Brain microvascular endothelial cell (primary cell): ENCODE data around the gene FBXL19.
A peak's percentile ranks its signal among the peaks of the same experiment; 100 is the strongest.

ENCODE experiments used
- DNase-seq: peaks from one replicate; pipeline ENCODE4 v3.0.0-alpha.2; 2020
- H3K27ac ChIP-seq: fragments of 250-450 bp; sonication (Bioruptor Pico); 2 replicates; pipeline ENCODE4 v1.5.1; 2020; ENCODE audit warnings: mild to moderate bottlenecking, moderate library complexity
- H3K27me3 ChIP-seq: fragments of 250-450 bp; sonication (Bioruptor Pico); replicated peaks from 2 replicates; pipeline ENCODE4 v1.5.1; 2020; ENCODE audit warnings: mild to moderate bottlenecking
- H3K36me3 ChIP-seq: fragments of 250-450 bp; sonication (Bioruptor Pico); replicated peaks from 2 replicates; pipeline ENCODE4 v1.5.1; 2020; ENCODE audit warnings: mild to moderate bottlenecking
- H3K4me3 ChIP-seq: 2 replicates; pipeline ENCODE4 v1.5.1; 2011; ENCODE audit warnings: low read depth, mild to moderate bottlenecking, control low read depth, low read length, moderate library complexity
- CTCF ChIP-seq: IDR thresholded peaks from 2 replicates; pipeline ENCODE4 v1.5.1; 2011; ENCODE audit warnings: low read depth, mild to moderate bottlenecking, moderate library complexity, low read length, control low read depth, inconsistent platforms; ENCODE audit errors: missing control alignments
- in situ Hi-C: cut with HindIII; loops from 2 replicates; pipeline ENCODE4 v1.10.0; 2017; ENCODE audit warnings: low sequenced_read_pairs, low pct_ligation_motif_present

Gene FBXL19

GRCh38 chr16:30965436-30965835 is 42.1 kb downstream of the FBXL19 start:
- no peaks in the 10 kb centered on the region for H3K27me3 ChIP-seq
- in situ Hi-C loops, result no loop called here
- no peak for DNase-seq
- no peak for TF ChIP-seq CTCF
- peaks cover 64% of the 10 kb centered on the region for H3K36me3 ChIP-seq
- H3K27ac ChIP-seq, result no peak overlapping the region
- no peak overlapping the region for H3K4me3 ChIP-seq

GRCh38 chr16:30966033-30966619 is 42.8 kb downstream of the FBXL19 start:
- no peak for TF ChIP-seq CTCF
- Histone ChIP-seq H3K27me3 (no peaks in the 10 kb centered on the region), H3K27ac (no peak overlapping the region), H3K36me3 (peaks cover 67% of the 10 kb centered on the region), H3K4me3 (no peak overlapping the region)
- in situ Hi-C loops, result no loop called here
- DNase-seq, result no peak

GRCh38 chr16:30967795-30968194 is 44.4 kb downstream of the FBXL19 start:
- in situ Hi-C loops, result no loop called here
- no peak for DNase-seq
- Histone ChIP-seq H3K27me3 (no peaks in the 10 kb centered on the region), H3K4me3 (no peak overlapping the region), H3K27ac (no peak overlapping the region), H3K36me3 (peaks cover 73% of the 10 kb centered on the region)
- no peak for TF ChIP-seq CTCF

- in situ Hi-C loops, result no loop called here
- DNase-seq, result no peak
Measured at GRCh38 chr16:30969246-30969842, 46.0 kb downstream of the FBXL19 start.

GRCh38 chr16:30971298-30971697 is 47.9 kb downstream of the FBXL19 start:
- Histone ChIP-seq H3K27ac (no peak overlapping the region), H3K36me3 (peaks cover 80% of the 10 kb centered on the region), H3K27me3 (no peaks in the 10 kb centered on the region), H3K4me3 (no peak overlapping the region)
- DNase-seq, result no peak
- in situ Hi-C loops, result no loop called here
- TF ChIP-seq CTCF, result no peak

More at GRCh38 chr16:30969246-30969842, 46.0 kb downstream of the FBXL19 start:
- Histone ChIP-seq H3K27ac (no peak overlapping the region), H3K4me3 (no peak overlapping the region), H3K27me3 (no peaks in the 10 kb centered on the region), H3K36me3 (peaks cover 75% of the 10 kb centered on the region)
- TF ChIP-seq CTCF, result no peak

- H3K4me3 ChIP-seq, result no peak overlapping the region
- no peak for DNase-seq
- peak; percentile 53 for TF ChIP-seq CTCF
- H3K27ac ChIP-seq, result no peak overlapping the region
- H3K27me3 ChIP-seq, result no peaks in the 10 kb centered on the region
- in situ Hi-C loops, result no loop called here
- peaks cover 84% of the 10 kb centered on the region for H3K36me3 ChIP-seq
Measured at GRCh38 chr16:30972872-30973271, 49.5 kb downstream of the FBXL19 start.
